Stimulated activated CD4-positive, alpha-beta T cell treated with anti-CD3 and anti-CD28 coated beads, Interleukin-12 subunit alpha, Interleukin-12 subunit beta, amount 100 ng/mL, for 24 hours (primary cell): ENCODE results near the gene RPL38.

Experiments
- DNase-seq, 2 experiments: peaks; one replicate each; pipeline ENCODE4 v3.0.0-alpha.2; 2020; ENCODE audit warnings: low read depth in 2 of 2

Gene RPL38

DNA sequence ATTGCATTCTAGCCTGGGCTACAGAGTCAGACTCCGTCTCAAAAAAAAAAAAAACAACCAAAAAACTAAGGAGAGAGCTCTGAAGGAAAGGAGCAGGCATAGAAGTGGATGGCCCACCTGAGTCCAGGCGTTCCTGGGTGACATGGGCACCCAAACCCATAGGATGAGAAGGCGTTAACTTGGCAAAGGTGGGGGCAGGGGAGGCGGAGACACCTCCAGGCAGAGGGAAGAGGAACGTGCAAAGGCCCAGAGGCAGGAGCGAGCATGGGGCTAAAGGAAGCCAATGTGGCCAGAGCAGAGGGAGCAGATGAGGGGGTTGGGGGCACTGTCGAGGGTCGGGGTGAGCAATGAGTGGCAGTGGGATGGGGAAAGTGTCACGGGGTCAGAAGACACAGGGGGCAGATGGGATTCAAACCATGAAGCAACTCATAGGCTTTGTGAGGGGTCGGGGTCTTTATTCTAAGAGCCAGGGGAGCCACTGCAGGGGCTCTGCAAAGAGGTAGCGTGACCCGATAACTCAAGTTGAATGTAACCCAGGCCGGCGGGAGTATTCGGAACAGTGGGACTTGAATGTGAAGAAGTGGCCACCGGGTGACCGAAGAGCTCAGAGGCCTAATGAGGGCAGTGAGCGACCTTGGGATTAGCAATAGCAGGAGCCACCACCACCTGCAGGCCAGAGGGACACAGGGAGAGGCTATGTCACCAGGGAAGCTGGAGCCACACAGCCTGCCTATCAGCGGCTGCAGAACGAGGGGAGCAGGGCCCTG lies 21.7 kb downstream of the RPL38 start:
- no peak for DNase-seq

- no peak for DNase-seq
Observed at GRCh38 chr17:74226252-74226651, 22.8 kb downstream of the RPL38 start.

DNA sequence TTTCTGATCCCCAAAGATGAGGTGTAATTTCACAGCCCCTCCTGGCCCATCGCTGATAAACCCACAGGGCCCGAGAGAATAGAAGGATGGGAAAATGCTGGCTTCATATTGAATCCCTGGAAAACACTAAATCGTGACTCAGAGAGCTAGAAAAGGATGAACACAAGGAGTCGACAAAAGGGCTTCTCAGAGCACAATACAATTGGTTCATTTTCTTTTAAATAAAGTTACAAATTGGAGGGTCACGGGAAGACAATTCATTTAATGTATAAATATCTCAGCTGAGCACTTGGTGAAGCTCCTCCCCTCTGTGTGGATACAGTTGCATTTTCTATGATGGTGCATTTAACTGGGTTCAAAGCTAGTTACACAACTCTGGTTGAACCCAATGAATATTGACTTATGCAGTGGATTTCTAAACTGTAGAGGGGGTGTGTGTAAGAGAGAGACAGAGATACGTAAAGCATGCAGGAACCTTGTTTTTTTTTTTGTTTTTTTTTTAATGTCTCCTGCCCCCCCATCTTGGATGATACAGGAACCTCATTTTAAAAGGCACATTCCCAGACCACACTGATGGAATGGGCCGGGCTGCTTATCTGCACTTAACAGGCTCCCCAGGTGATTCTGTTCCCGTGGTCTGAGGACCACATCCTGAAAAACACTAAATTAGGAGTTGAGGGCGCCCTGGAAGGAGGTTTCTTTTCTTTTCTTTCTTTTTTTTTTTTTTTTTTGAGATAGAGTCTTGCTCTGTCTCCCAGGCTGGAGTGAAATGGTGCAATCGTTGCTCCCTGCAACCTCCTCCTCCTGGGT lies 24.0 kb downstream of the RPL38 start:
- no peak for DNase-seq

- no peak for DNase-seq
Observed at GRCh38 chr17:74228306-74228978, 25.0 kb downstream of the RPL38 start.

GRCh38 chr17:74230896-74231295 lies 27.4 kb downstream of the RPL38 start:
- DNase-seq: no peak

DNA sequence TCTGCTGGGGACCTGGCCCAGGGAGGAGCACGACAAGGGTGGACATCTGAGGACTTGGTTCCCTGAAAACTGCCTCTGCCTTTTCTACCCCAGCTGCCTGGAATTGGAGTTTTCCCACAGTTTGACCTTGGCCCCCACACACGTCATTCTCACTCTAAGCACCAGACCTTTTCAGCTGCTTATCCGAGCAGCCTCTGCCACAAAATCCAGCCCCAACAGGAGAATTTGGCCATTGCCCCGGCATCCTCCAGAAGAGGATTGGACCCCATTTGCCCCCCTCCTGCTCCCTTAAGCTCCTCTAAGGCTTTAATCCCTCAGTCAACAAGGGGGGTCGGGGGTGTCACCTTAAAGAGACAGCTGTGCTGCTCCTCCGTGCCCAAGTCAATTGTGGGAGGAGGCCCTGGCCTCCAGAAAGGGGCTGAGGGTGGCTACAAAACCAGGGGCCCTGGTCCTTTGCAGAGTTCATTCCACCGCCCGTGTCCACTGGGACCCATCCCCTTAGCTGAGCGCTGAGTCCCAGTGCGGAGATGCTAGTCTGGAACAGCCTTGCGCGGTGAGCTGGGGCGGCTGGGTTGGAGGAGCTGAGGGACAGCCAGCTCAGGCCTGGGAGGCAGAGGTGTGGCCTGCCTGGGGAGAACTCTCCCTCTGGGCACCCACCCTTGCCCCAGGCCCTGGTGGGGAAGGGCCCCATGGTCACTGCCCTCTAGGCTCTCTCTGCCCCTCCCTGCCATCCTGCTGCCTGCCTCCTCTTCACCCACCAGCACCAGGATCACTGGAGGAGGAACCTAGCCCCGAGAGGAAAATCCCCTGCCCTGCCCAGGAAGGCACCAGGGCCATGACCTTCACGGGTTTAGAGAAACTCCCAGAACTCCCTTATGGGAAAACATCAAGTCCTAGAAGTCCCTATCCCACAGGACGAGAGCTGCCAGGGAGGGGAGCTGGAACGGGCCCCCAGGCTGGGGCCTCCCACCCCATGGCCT lies 28.7 kb downstream of the RPL38 start:
- no peak for DNase-seq

- DNase-seq: no peak
Observed at GRCh38 chr17:74233937-74234336, 30.5 kb downstream of the RPL38 start.

DNA sequence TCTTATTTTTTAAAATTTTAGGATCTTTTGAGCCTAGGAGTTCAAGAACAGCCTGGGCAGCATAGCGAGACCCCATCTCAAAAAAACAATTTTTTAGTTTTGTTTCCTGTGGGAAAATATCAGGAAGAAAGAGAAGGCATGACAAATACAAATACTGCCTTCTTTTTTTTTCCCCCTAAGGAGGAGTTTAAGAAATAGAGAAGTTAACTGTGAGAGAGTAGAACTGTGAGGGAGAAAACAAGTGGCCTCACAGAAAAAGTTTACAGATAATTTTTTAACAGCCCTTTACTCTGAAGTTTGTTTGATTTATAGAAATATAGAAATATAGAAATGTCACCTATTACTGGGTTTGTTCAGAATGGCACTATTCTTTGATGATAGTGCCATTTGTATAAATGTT lies 31.0 kb downstream of the RPL38 start:
- DNase-seq: no peak

DNA sequence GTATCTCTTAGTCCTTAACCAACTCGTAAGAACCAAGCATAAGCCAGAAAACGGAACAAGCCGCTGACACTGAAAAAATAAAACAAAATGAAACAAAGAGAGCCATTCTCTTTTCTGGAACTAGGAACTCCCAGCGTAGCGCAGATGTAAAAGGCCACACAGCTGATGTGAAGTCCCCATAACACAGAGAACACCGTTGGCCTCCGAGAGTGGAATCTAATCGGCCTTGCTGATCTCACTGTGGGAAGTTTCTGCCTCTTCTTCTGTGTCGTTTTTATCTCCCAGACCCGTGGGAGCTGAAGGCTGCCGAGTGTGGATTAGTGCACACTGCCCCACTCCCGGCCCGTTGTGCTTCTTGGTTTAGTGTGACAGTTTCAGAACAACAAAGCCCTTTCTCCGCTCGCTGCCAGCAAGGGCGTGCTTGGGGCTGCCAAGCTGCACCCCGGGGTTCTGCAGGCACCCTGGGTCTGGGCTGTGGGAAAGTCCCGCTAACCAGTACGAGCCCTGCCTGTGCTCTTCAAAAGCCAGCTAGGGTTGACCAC lies 31.6 kb downstream of the RPL38 start:
- no peak for DNase-seq

GRCh38 chr17:74235911-74236371 lies 32.5 kb downstream of the RPL38 start:
- no peak for DNase-seq

DNA sequence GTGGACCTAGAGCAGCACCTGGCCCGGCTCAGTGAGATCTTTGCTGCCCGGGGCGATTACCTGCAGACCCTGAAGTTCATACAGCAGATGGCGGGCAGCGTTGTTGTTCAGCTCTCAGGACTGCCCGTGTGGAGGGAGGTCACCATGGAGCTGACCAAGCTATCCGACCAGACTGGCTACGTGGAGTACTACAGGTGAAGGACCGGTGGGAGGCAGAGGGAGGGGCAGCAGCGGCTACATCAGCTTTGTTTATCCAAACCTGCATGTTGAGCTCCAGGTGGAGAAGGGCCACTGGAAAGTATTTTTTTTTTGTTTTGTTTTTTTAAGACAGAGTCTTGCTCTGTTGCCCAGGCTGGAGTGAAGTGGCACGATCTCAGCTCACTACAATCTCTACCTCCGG lies 33.8 kb downstream of the RPL38 start:
- DNase-seq: no peak

DNA sequence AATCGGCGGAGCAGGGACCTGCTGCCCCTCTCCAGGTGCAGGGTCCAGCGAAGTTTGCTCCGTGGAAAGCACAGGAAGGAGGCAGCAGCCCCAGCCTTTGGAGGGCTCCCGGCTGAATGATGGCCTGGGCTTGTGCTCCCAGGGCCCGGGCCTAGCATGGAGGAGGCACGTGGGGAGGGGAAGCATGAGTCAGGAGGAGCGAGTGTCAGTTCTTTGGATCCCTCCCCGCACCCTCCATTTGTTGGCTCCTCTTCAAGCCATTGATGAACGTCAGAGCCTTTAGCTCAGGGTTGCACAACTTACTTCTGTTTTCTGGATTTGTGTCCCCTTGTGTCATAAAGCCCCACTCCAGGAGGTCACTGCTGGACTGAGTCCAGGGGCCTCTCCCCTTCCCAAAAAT lies 35.7 kb downstream of the RPL38 start:
- no peak for DNase-seq

DNA sequence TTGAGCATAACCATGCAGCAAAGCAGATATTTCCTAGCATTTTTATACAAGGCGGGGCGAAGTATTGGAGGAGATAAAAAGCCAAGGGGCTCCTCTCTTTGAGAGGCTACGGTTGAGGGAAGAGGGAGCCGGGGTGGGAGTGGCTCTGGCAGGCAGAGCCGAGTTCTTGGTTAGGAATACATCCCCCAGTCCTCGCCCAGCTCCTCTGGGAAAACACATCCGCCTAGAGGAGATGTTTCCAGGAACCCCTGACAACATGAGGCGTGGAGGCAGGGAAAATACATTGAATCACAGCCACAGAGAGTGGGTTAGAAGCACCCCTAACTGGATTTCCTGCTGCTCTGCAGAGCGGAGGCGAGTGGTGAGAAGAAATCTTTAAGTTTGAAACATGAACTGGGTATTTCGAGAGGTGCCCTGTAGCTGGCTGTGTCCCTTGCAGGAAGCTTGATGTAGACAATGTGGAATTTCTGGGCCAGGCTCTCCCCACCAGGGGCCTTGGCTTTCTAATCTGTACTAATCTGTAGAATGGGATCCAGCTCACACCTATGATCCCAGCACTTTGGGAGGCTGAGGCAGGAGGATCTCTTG lies 37.2 kb downstream of the RPL38 start:
- DNase-seq: no peak

DNA sequence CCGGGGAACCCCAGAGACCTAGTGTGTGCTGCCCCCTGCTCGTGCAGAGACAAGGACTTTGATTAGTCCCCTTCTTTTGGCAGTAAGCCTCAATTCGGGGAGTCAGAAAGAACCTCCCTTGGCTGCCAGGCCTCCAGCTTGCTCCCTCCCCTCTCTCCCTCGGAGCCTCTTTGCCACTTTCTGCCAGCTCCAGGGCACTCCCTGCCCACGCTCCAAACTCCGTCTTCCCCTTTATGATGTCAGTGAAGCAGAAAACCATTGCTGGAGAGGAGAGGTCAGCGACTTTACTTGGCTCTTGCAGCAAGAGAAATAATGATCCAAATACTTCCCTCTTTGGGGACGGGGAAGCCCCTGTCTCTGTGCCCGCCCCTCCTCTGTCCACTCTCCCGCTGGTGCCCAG lies 38.0 kb downstream of the RPL38 start:
- DNase-seq: no peak

- DNase-seq: no peak
Observed at GRCh38 chr17:74241847-74242246, 38.4 kb downstream of the RPL38 start.

- no peak for DNase-seq
Observed at GRCh38 chr17:74243013-74243755, 39.7 kb downstream of the RPL38 start.

- DNase-seq: no peak
Observed at GRCh38 chr17:74244128-74244527, 40.6 kb downstream of the RPL38 start.

DNA sequence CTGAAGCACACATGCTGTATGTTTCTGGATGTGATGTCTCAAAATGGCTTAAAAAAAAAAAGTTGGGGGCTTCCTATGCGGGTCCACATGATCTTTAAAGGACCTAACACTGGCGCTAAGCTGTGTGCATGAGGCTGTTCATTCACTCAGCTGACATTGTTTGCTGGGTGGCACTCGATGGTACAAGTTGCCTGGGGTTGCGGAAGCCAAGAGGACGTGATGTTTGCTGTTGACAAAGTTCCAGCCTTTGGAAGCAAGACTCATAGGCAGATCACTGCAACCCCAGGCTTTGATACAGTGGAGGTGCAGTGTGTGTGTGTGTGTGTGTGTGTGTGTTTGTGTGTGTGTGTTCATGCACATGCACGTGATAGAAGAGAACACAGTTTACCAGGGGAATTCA lies 41.1 kb downstream of the RPL38 start:
- DNase-seq: no peak

GRCh38 chr17:74245145-74245831 lies 41.8 kb downstream of the RPL38 start:
- DNase-seq: no peak
